KMS-11 (cell line): ENCODE measurements around the gene FOXG1.

Experiments
- H2AFZ ChIP-seq: fragments of 200-600 bp; sonication (generic); 2 replicates; pipeline ENCODE4 v1.6.1; 2016; ENCODE audit warnings: antibody characterized with exemption, mixed run types, low read depth
- H3K27ac ChIP-seq: fragments of 200-600 bp; sonication (generic); 2 replicates; pipeline ENCODE4 v1.6.1; 2016; ENCODE audit warnings: mild to moderate bottlenecking, mixed run types
- H3K27me3 ChIP-seq: fragments of 200-600 bp; sonication (generic); 2 replicates; pipeline ENCODE4 v1.6.1; 2017; ENCODE audit warnings: mild to moderate bottlenecking, low read depth, mixed run types, moderate library complexity; ENCODE audit not compliant: insufficient read depth
- H3K36me3 ChIP-seq: fragments of 200-600 bp; sonication (generic); 2 replicates; pipeline ENCODE4 v1.6.1; 2017; ENCODE audit warnings: mild to moderate bottlenecking, mixed run types; ENCODE audit not compliant: insufficient read depth
- H3K4me1 ChIP-seq: fragments of 200-600 bp; sonication (generic); 2 replicates; pipeline ENCODE4 v1.6.1; 2016; ENCODE audit warnings: mild to moderate bottlenecking, low read depth, mixed run types; ENCODE audit not compliant: poor library complexity, severe bottlenecking
- H3K4me2 ChIP-seq: fragments of 200-600 bp; sonication (generic); 2 replicates; pipeline ENCODE4 v1.7.0; 2016; ENCODE audit warnings: mild to moderate bottlenecking, mixed run types
- H3K4me3 ChIP-seq: fragments of 200-600 bp; sonication (generic); IDR thresholded peaks from 2 replicates; pipeline ENCODE4 v1.6.1; 2017; ENCODE audit warnings: low read depth, low read length, mixed read lengths; ENCODE audit not compliant: insufficient read depth
- H3K79me2 ChIP-seq: fragments of 200-600 bp; sonication (generic); 2 replicates; pipeline ENCODE4 v1.6.1; 2016; ENCODE audit warnings: low read depth, mixed run types; ENCODE audit not compliant: insufficient read depth
- H3K9ac ChIP-seq: fragments of 200-600 bp; sonication (generic); 2 replicates; pipeline ENCODE4 v1.6.1; 2016; ENCODE audit warnings: mild to moderate bottlenecking, mixed run types
- H4K20me1 ChIP-seq: fragments of 200-600 bp; sonication (generic); 2 replicates; pipeline ENCODE4 v1.6.1; 2016; ENCODE audit warnings: mild to moderate bottlenecking, mixed run types; ENCODE audit not compliant: insufficient read depth
- TF ChIP-seq, protein P1 (sequence below): fragments of 200-600 bp; sonication (generic); conservative IDR thresholded peaks from 2 replicates; pipeline ENCODE4 v1.6.1; 2017; ENCODE audit warnings: low read depth, mild to moderate bottlenecking, antibody characterized with exemption, low read length, moderate library complexity, mixed read lengths

Gene FOXG1

DNA sequence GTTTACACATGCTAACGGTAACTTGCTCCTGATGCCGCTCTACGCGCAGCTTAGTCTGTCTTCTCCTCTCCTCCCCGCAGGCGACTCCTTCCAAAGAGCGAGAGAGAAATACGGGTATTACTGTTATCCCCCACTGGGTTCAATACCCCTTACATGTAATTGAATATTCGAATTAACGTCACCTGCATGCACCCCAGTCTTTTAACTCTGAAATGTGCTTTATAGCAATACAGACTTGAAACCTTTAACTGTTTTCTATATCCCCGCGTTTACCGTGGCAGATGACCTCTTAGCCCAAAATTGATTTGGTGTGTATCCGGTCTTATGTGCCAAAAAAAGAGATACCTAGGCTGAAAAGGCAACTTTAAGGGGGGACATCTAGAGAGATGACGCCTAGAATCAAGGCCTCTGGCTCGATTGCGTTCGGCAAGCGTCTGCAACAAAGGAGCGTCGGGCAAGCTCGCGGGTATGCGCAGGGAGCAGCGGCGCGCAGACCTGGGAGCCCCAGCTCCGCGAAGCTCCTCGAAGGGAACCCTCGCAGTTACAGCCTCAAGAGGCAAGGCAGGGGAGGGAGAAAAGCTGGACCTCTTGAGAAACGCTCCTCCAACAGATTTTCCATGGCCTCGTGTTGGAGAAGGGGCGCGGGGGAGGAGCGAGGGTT lies 6.8 kb upstream of the FOXG1 start:
- no peak overlapping the region for H2AFZ ChIP-seq
- no peak overlapping the region for H3K4me2 ChIP-seq
- TF ChIP-seq, protein P1, sequence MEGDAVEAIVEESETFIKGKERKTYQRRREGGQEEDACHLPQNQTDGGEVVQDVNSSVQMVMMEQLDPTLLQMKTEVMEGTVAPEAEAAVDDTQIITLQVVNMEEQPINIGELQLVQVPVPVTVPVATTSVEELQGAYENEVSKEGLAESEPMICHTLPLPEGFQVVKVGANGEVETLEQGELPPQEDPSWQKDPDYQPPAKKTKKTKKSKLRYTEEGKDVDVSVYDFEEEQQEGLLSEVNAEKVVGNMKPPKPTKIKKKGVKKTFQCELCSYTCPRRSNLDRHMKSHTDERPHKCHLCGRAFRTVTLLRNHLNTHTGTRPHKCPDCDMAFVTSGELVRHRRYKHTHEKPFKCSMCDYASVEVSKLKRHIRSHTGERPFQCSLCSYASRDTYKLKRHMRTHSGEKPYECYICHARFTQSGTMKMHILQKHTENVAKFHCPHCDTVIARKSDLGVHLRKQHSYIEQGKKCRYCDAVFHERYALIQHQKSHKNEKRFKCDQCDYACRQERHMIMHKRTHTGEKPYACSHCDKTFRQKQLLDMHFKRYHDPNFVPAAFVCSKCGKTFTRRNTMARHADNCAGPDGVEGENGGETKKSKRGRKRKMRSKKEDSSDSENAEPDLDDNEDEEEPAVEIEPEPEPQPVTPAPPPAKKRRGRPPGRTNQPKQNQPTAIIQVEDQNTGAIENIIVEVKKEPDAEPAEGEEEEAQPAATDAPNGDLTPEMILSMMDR, result no peak
- no peaks in the 10 kb centered on the region for H4K20me1 ChIP-seq
- H3K27ac ChIP-seq, result no peak overlapping the region
- no peaks in the 10 kb centered on the region for H3K4me1 ChIP-seq
- H3K9ac ChIP-seq, result no peak overlapping the region
- H3K27me3 ChIP-seq, result no peaks in the 10 kb centered on the region
- no peaks in the 10 kb centered on the region for H3K36me3 ChIP-seq
- no peak overlapping the region for H3K4me3 ChIP-seq
- H3K79me2 ChIP-seq, result no peaks in the 10 kb centered on the region

DNA sequence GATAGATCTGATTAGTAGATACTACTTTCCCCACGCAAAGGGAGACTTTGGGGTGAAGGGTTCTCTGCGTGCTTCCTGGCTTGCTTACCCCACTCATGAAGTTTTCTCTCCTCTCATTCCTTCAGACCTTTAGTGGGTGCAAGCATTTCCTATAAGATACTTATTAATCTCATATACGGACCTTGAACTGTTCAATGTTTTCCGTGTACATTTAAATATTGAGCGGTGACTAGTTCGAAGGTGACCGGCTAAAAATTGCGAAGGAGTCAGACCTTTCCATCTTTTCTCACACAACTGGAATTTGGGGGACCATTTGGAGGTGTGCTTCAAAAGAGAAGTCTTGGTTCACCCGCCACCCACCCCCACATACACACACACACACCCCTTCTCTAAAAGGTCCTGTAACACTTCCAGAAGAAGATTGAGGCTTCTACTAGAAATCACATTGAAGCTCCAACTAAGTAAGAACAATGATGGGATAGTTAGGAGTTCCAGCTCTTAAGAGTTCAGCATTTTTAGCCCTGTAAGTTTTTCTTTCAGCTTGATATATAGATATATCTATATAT lies 6.1 kb upstream of the FOXG1 start:
- TF ChIP-seq, protein P1, result no peak
- Histone ChIP-seq H3K27me3 (no peaks in the 10 kb centered on the region), H3K4me2 (no peak overlapping the region), H4K20me1 (no peaks in the 10 kb centered on the region), H2AFZ (no peak overlapping the region), H3K27ac (no peak overlapping the region), H3K4me1 (no peaks in the 10 kb centered on the region), H3K36me3 (no peaks in the 10 kb centered on the region), H3K9ac (no peak overlapping the region), H3K4me3 (no peak overlapping the region), H3K79me2 (no peaks in the 10 kb centered on the region)

DNA sequence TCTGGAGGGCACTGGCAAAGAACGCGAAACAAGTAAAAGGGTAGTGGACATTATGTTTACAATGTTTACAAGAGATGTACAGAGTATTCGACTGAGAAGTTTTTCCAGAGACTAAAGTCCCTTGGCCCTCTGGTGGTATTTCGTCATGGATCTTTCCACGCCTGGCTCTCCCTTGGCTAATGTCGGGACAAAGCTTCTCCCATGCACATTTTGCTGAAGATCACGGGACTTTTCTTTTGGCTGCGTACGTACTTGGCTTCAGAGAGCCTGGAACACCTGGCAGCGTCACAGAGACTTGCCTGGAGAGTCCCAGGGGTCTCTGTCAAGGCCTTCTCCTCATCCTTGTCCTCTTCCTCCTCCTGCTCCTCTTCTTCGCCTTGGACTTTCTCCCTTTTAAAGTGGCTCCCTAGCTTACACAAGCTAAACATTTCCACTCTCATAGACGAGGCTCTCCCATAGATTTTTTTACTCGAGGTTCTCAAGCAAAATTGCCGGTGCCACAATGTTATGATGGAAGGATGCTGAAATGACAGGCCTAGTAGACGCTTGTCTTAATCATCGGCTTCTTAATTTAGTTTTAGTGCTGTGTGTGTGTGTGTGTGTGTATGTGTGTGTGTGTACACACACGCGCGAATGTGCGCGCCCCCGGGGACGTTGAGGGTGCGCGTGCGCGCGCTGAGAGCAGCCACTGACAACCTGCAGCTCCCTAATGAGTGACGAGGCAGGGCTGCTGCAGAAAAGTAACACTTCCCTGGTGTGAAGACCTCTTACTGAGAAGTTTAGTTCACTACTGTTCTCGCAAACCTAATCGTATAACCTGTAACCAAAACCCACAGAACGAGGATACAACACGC lies 4.9 kb upstream of the FOXG1 start:
- H3K4me2 ChIP-seq, result no peak overlapping the region
- H3K27ac ChIP-seq, result no peak overlapping the region
- no peaks in the 10 kb centered on the region for H3K79me2 ChIP-seq
- H3K4me3 ChIP-seq, result no peak overlapping the region
- H3K9ac ChIP-seq, result no peak overlapping the region
- no peaks in the 10 kb centered on the region for H3K4me1 ChIP-seq
- H3K36me3 ChIP-seq, result no peaks in the 10 kb centered on the region
- no peak overlapping the region for H2AFZ ChIP-seq
- H4K20me1 ChIP-seq, result no peaks in the 10 kb centered on the region
- TF ChIP-seq, protein P1, result no peak
- H3K27me3 ChIP-seq, result no peaks in the 10 kb centered on the region

DNA sequence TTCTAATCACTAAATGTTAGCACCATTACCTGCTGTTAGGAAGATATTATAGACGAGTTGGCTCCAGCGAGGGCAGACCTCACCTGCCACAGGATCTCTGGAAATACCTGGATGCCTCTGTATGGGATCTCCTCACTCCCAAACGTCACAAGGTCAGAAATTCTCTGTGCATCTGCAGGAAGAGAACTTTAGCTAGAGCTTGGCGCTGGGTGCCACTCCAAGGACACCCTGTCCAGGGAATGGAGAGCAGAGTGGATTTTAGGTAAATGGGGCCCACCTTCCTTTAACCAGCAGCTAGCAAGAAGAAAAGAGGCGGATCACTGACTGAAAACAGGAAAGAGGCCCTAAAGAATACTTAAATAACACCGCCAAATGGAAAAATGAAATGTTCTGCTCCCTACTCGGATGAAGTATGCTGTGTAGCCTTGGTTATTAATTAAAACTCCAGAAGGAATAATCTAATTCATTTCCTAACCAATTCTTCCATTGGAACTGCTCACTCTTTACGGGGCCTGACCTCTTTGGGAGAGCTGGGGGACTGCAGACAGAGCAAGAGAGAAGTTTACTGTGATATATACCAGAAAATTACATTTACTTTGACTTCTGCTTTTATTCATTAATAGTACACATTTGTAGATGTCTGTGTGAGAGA lies 4.2 kb upstream of the FOXG1 start:
- Histone ChIP-seq H3K4me1 (no peaks in the 10 kb centered on the region), H3K27ac (no peak overlapping the region), H3K9ac (no peak overlapping the region), H3K4me3 (no peak overlapping the region), H3K79me2 (no peaks in the 10 kb centered on the region), H4K20me1 (no peaks in the 10 kb centered on the region), H2AFZ (no peak overlapping the region), H3K4me2 (no peak overlapping the region), H3K27me3 (no peaks in the 10 kb centered on the region), H3K36me3 (no peaks in the 10 kb centered on the region)
- TF ChIP-seq, protein P1, result no peak
